PC-3 (cell line): ENCODE measurements around the gene MYOF. TPM values are rescaled to one million over a fixed set of nuclear protein-coding genes. Genes with fewer than 3 reads are reported as not detected.

Source experiments
- ATAC-seq: fragments of 200-7000 bp; cut with Tn5 transposase; 2 replicates; pipeline ENCODE4 v1.9.1; 2020; ENCODE audit warnings: mild to moderate bottlenecking, moderate library complexity
- BruUV-seq: library from RNA; stranded (reverse); fragments of 400-500 nt; replicated peaks from 2 replicates; lab custom pipeline; 2021; lab: Mats Ljungman, UMichigan
- CTCF ChIA-PET: fragments of 300-600 bp; sonication (Branson Sonifier 250); formaldehyde crosslinking; loops from one replicate; lab custom pipeline; 2022; ENCODE audit warnings: antibody characterized with exemption; lab: Charles Lee
- POLR2A ChIA-PET: fragments of 300-600 bp; sonication (Branson Sonifier 250); formaldehyde crosslinking; loops from one replicate; lab custom pipeline; 2022; ENCODE audit warnings: antibody characterized with exemption; ENCODE audit not compliant: unreplicated experiment; lab: Charles Lee
- DNase-seq: peaks from one replicate; pipeline ENCODE4 v3.0.0-alpha.2; 2015
- H2AFZ ChIP-seq: fragments of 300-600 bp; sonication (generic); 2 replicates; pipeline ENCODE4 v1.6.0; 2016; ENCODE audit warnings: antibody characterized with exemption, low read length
- H3F3A ChIP-seq: fragments of 300-600 bp; sonication (generic); one replicate; pipeline ENCODE4 v1.6.0; 2017; ENCODE audit warnings: antibody characterized with exemption, low read length, control low read depth, mild to moderate bottlenecking; ENCODE audit not compliant: unreplicated experiment
- H3K27ac ChIP-seq: fragments of 300-600 bp; sonication (generic); 2 replicates; pipeline ENCODE4 v1.5.1; 2016; ENCODE audit warnings: mild to moderate bottlenecking, low read length
- H3K27me3 ChIP-seq: fragments of 300-600 bp; sonication (generic); 2 replicates; pipeline ENCODE4 v1.6.1; 2016; ENCODE audit warnings: low read length, mixed read lengths
- H3K36me3 ChIP-seq: fragments of 300-600 bp; sonication (generic); 2 replicates; pipeline ENCODE4 v1.6.1; 2016; ENCODE audit warnings: low read depth, mixed run types, low read length, mixed read lengths
- H3K4me1 ChIP-seq: fragments of 300-600 bp; sonication (generic); 2 replicates; pipeline ENCODE4 v1.5.1; 2016; ENCODE audit warnings: low read length; ENCODE audit not compliant: insufficient read depth
- H3K4me2 ChIP-seq: fragments of 300-600 bp; sonication (generic); 2 replicates; pipeline ENCODE4 v1.6.0; 2016; ENCODE audit warnings: low read length
- H3K4me3 ChIP-seq: fragments of 300-600 bp; sonication (generic); 2 replicates; pipeline ENCODE4 v1.5.1; 2016; ENCODE audit warnings: mild to moderate bottlenecking, low read length, mixed read lengths
- H3K79me2 ChIP-seq: fragments of 300-600 bp; sonication (generic); 2 replicates; pipeline ENCODE4 v1.6.1; 2017; ENCODE audit warnings: low read length, mixed read lengths
- H3K9ac ChIP-seq: fragments of 300-600 bp; sonication (generic); 2 replicates; pipeline ENCODE4 v1.6.0; 2016; ENCODE audit warnings: mild to moderate bottlenecking, low read length
- H3K9me2 ChIP-seq: fragments of 300-600 bp; sonication (generic); replicated peaks from 2 replicates; pipeline ENCODE4 v1.6.1; 2016; ENCODE audit warnings: mixed run types, low read length, mixed read lengths
- H3K9me3 ChIP-seq: fragments of 300-600 bp; sonication (generic); 2 replicates; pipeline ENCODE4 v1.6.1; 2016; ENCODE audit warnings: low read length, mixed read lengths
- H4K20me1 ChIP-seq: fragments of 300-600 bp; sonication (generic); 2 replicates; pipeline ENCODE4 v1.6.1; 2016; ENCODE audit warnings: low read length, mixed read lengths
- EZH2 ChIP-seq: fragments of 300-600 bp; sonication (generic); IDR thresholded peaks from one replicate; pipeline ENCODE4 v1.6.1; 2017; ENCODE audit warnings: antibody characterized with exemption, mild to moderate bottlenecking, low read length; ENCODE audit not compliant: unreplicated experiment
- EZH2phosphoT487 ChIP-seq: fragments of 300-600 bp; sonication (generic); IDR thresholded peaks from 2 replicates; pipeline ENCODE4 v1.6.1; 2018; ENCODE audit warnings: mild to moderate bottlenecking, antibody characterized with exemption, low read length, borderline replicate concordance
- intact Hi-C: fragments of 100-400 bp; cut with micrococcal nuclease; formaldehyde crosslinking; loops from 2 replicates; pipeline ENCODE4 v1.9.0; 2023
- total RNA-seq: library from RNA; depleted of rRNA; stranded (reverse); fragments of >200 nt; gene quantifications from 2 replicates; pipeline ENCODE4 v1.2.3, GENCODE V29; 2014
- TF ChIP-seq, protein P1 (sequence below): fragments of 300-600 bp; sonication (generic); conservative IDR thresholded peaks from 2 replicates; pipeline ENCODE4 v1.5.1; 2017; ENCODE audit warnings: antibody characterized with exemption, low read depth, mild to moderate bottlenecking, low read length

Gene MYOF
- total RNA-seq, 1 experiment from 2014 or later = 174 TPM

DNA sequence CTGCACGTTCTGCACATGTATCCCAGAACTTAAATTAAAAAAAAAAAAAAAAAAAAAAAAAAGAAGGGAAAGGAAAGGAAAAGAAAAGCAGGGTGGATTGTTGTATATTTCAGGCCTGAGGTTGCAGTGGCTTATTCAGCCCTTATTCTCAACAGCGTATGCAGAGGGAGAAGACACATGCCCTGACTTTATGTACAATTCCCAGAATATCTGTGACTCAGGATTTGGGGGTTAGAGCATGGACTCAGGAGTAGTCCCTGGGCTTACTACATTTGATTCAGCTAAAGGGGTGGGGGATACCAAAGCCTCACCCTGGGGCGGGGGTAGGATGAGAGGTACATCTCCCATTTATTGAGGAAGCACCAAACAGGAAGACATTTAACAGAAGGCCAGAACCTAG is 137.4 kb downstream of the MYOF start:
- BruUV-seq = no TSS peak
- Histone ChIP-seq H3K27ac (no peak overlapping the region), H3K4me1 (no peaks in the 10 kb centered on the region), H3K79me2 (no peaks in the 10 kb centered on the region), H3F3A (no peaks in the 10 kb centered on the region), H3K9me2 (no peaks in the 10 kb centered on the region), H2AFZ (no peak overlapping the region), H3K9me3 (no peaks in the 10 kb centered on the region), H3K36me3 (peaks cover 80% of the 10 kb centered on the region), H4K20me1 (no peaks in the 10 kb centered on the region), H3K4me3 (no peak overlapping the region), H3K4me2 (no peak overlapping the region), H3K9ac (no peak overlapping the region), H3K27me3 (no peaks in the 10 kb centered on the region)
- POLR2A ChIA-PET = no interaction called here
- ATAC-seq (no peak), DNase-seq (no peak)
- TF ChIP-seq, protein P1, sequence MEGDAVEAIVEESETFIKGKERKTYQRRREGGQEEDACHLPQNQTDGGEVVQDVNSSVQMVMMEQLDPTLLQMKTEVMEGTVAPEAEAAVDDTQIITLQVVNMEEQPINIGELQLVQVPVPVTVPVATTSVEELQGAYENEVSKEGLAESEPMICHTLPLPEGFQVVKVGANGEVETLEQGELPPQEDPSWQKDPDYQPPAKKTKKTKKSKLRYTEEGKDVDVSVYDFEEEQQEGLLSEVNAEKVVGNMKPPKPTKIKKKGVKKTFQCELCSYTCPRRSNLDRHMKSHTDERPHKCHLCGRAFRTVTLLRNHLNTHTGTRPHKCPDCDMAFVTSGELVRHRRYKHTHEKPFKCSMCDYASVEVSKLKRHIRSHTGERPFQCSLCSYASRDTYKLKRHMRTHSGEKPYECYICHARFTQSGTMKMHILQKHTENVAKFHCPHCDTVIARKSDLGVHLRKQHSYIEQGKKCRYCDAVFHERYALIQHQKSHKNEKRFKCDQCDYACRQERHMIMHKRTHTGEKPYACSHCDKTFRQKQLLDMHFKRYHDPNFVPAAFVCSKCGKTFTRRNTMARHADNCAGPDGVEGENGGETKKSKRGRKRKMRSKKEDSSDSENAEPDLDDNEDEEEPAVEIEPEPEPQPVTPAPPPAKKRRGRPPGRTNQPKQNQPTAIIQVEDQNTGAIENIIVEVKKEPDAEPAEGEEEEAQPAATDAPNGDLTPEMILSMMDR = no peak
- TF ChIP-seq EZH2 = no peak
- no peak for TF ChIP-seq EZH2phosphoT487
- CTCF ChIA-PET = no interaction called here
- intact Hi-C loops = no loop called here

DNA sequence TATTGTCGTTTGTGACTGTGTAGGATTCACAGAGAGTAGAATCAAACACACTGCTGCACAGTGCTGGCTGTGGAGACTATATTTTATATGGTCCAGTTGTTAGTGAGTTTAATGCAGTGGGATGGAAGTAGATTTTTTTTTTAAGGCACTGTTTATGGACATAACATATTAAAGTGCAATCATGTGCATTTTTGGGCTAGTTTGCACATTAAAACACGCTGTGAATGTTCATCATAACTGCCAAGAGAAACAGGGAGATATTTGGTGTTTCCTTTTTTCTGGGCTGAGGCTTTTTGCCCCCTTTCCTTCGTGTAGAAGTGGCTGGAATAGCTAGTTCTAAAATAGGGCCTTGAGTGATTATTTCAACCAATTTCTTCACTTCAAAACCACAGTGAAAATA is 139.2 kb downstream of the MYOF start:
- Histone ChIP-seq H4K20me1 (no peaks in the 10 kb centered on the region), H3K9me2 (no peaks in the 10 kb centered on the region), H3K4me2 (no peak overlapping the region), H3K9me3 (no peaks in the 10 kb centered on the region), H3F3A (no peaks in the 10 kb centered on the region), H3K4me1 (no peaks in the 10 kb centered on the region), H2AFZ (no peak overlapping the region), H3K9ac (no peak overlapping the region), H3K36me3 (peaks cover 72% of the 10 kb centered on the region), H3K27ac (no peak overlapping the region), H3K79me2 (no peaks in the 10 kb centered on the region), H3K27me3 (no peaks in the 10 kb centered on the region), H3K4me3 (no peak overlapping the region)
- POLR2A ChIA-PET = no interaction called here
- intact Hi-C loops = no loop called here
- TF ChIP-seq, protein P1 = no peak
- no peak for TF ChIP-seq EZH2phosphoT487
- no peak for TF ChIP-seq EZH2
- DNase-seq (no peak), ATAC-seq (no peak)
- BruUV-seq = no TSS peak
- CTCF ChIA-PET = no interaction called here

DNA sequence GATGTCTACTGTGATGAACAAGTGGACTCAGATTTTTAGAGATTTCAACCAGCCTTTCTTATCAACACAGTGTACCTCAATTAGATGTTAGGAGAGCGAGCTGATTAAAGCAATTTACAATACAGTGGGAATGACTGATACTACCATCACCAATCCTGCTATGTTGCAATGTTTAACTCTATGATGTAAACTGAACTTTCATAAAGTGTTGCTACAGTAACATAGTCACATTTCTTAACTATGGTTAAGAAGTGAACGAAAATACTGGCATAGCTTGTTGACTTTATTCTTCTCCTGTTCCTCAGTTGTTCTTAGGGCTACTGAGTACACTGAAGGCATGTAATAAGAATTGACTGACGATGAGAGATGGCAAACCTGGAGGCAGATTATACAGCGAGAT is 139.8 kb downstream of the MYOF start:
- ChIA-PET POLR2A (no interaction called here), CTCF (no interaction called here)
- Histone ChIP-seq H3F3A (no peaks in the 10 kb centered on the region), H3K36me3 (peaks cover 73% of the 10 kb centered on the region), H3K9ac (no peak overlapping the region), H3K27ac (no peak overlapping the region), H3K4me2 (no peak overlapping the region), H4K20me1 (no peaks in the 10 kb centered on the region), H3K4me1 (no peaks in the 10 kb centered on the region), H3K27me3 (no peaks in the 10 kb centered on the region), H3K9me2 (no peaks in the 10 kb centered on the region), H3K9me3 (no peaks in the 10 kb centered on the region), H3K79me2 (no peaks in the 10 kb centered on the region), H2AFZ (no peak overlapping the region), H3K4me3 (no peak overlapping the region)
- intact Hi-C loops = no loop called here
- ATAC-seq (no peak), DNase-seq (no peak)
- BruUV-seq = no TSS peak
- TF ChIP-seq EZH2phosphoT487 = no peak
- no peak for TF ChIP-seq EZH2
- TF ChIP-seq, protein P1 = no peak
